DND-41 (cell line): ENCODE results near the gene ODAD4.

Source experiments
- EZH2 ChIP-seq: IDR thresholded peaks from 3 replicates; pipeline ENCODE4 v1.6.1; 2012; ENCODE audit warnings: borderline replicate concordance, low read depth, mild to moderate bottlenecking, moderate library complexity, low read length, inconsistent platforms; ENCODE audit not compliant: severe bottlenecking
- TF ChIP-seq, protein P1 (sequence below): IDR thresholded peaks from 2 replicates; pipeline ENCODE4 v1.5.1; 2012; ENCODE audit warnings: borderline replicate concordance, low read length, moderate library complexity, mild to moderate bottlenecking; ENCODE audit not compliant: poor library complexity, severe bottlenecking; ENCODE audit errors: extremely low read depth

DNA sequence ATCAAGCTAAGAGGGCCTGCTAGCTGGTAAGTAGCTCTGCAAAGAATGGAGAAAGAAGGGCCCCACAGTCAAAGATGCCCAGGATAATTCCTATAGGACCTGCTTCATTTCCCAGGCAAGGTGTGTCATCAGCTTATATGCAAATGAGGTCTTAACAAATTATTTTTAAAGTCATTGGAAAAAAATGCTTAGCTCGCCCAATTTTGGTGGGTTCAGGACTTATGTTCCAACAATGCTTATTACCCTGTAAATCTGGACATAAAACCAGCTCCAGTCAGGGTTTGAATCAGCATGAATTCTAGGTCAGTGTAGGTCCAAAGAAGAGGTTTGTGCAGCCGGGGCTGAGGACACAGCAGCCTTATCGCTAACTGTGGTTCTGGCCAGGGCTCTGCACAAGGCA lies 37.0 kb upstream of the ODAD4 start:
- TF ChIP-seq, protein P1, sequence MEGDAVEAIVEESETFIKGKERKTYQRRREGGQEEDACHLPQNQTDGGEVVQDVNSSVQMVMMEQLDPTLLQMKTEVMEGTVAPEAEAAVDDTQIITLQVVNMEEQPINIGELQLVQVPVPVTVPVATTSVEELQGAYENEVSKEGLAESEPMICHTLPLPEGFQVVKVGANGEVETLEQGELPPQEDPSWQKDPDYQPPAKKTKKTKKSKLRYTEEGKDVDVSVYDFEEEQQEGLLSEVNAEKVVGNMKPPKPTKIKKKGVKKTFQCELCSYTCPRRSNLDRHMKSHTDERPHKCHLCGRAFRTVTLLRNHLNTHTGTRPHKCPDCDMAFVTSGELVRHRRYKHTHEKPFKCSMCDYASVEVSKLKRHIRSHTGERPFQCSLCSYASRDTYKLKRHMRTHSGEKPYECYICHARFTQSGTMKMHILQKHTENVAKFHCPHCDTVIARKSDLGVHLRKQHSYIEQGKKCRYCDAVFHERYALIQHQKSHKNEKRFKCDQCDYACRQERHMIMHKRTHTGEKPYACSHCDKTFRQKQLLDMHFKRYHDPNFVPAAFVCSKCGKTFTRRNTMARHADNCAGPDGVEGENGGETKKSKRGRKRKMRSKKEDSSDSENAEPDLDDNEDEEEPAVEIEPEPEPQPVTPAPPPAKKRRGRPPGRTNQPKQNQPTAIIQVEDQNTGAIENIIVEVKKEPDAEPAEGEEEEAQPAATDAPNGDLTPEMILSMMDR, result no peak
- no peak for TF ChIP-seq EZH2
